ENCODE results near the gene PACC1. TPM values are rescaled to one million over a fixed set of nuclear protein-coding genes. Genes with fewer than 3 reads are reported as not detected.

PACC1 gene
- total and polyA plus RNA-seq, 3 donors from 2014 or later, result 10.2 to 15.9 (median 13.4) TPM

- no peak overlapping the region for H3K27ac ChIP-seq
- 96 to 98% methylated on average over 2 of the region's 2 CpGs for WGBS, 2 donors
- no peaks in the 10 kb centered on the region for H3K36me3 ChIP-seq (ENCODE audit: low read depth, missing control alignments)
- intact Hi-C loops (cut with DNase I; ENCODE audit: low total_unique reads), result no loop called here
- no peaks in the 10 kb centered on the region for H3K4me1 ChIP-seq
- H3K27me3 ChIP-seq, result no peaks in the 10 kb centered on the region
- H3K9me3 ChIP-seq, result no peaks in the 10 kb centered on the region
- DNase-seq, result no peak
- no peak for TF ChIP-seq POLR2A (IDR thresholded peaks at IDR 0.05)
- no peak for TF ChIP-seq CTCF (IDR thresholded peaks at IDR 0.05)
- no peak overlapping the region for H3K4me3 ChIP-seq
These were observed 35.3 kb downstream of the PACC1 start for GRCh38 chr1:212379366-212379765.

DNA sequence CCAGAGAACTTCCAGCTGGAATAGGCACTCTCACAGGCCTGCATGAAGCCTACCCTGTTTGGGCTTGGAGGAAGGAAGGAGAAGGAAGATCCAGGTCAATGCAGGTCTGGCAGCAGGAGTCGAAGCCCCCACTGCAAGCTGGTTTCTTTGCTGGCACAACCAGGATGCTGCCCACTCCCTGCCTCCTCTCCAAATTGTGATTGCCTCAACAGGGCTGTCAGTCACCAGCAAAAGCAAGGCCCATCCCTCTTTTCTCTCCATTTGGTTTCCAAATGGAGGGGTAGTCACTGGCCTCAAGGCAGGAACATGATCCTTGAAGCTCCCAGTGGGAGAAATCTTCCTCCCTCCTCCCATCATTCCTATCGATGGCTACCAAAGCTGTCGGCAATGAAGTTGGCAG, 37.0 kb downstream of the PACC1 start:
- H3K9me3 ChIP-seq, result no peaks in the 10 kb centered on the region
- H3K36me3 ChIP-seq (ENCODE audit: low read depth, missing control alignments), result no peaks in the 10 kb centered on the region
- no peak overlapping the region for H3K4me3 ChIP-seq
- WGBS, 2 donors, result 95 to 100% methylated on average over 3 of the region's 3 CpGs
- TF ChIP-seq CTCF (IDR thresholded peaks at IDR 0.05) (no peak), POLR2A (IDR thresholded peaks at IDR 0.05) (no peak)
- intact Hi-C loops (cut with DNase I; ENCODE audit: low total_unique reads), result no loop called here
- no peaks in the 10 kb centered on the region for H3K4me1 ChIP-seq
- DNase-seq, result no peak
- H3K27ac ChIP-seq, result no peak overlapping the region
- H3K27me3 ChIP-seq, result no peaks in the 10 kb centered on the region

GRCh38 chr1:212375986-212376385, 38.7 kb downstream of the PACC1 start:
- DNase-seq, result no peak
- 82 to 90% methylated on average over 5 of the region's 5 CpGs for WGBS, 2 donors
- no peaks in the 10 kb centered on the region for H3K9me3 ChIP-seq
- TF ChIP-seq CTCF (IDR thresholded peaks at IDR 0.05) (no peak), POLR2A (IDR thresholded peaks at IDR 0.05) (no peak)
- H3K4me3 ChIP-seq, result no peak overlapping the region
- H3K4me1 ChIP-seq, result no peaks in the 10 kb centered on the region
- intact Hi-C loops (cut with DNase I; ENCODE audit: low total_unique reads), result no loop called here
- no peaks in the 10 kb centered on the region for H3K36me3 ChIP-seq (ENCODE audit: low read depth, missing control alignments)
- H3K27ac ChIP-seq, result no peak overlapping the region
- H3K27me3 ChIP-seq, result no peaks in the 10 kb centered on the region

DNA sequence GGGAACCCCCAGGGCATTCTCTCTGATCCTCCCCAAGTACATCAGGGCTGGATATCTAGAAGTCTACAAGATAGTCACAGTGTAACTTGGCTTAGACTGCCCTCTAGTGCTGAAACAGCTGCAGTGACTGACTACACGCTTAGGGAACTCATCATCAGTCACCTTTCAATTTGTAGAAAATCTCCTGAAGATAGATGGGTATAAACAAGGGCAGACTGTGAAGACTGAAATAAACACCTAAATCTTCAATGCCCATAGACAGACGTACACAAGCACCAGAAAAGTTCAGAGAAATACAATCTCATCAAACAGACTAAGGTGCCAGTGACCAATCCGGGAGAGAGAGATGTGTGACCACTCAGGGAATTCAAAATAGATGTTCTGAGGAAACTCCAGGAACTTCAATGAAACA, 46.6 kb downstream of the PACC1 start:
- intact Hi-C loops (cut with DNase I; ENCODE audit: low total_unique reads), result no loop called here
- peak; percentile 62 for DNase-seq
- Histone ChIP-seq H3K27ac (no peak overlapping the region), H3K4me3 (no peak overlapping the region), H3K9me3 (no peaks in the 10 kb centered on the region), H3K4me1 (no peaks in the 10 kb centered on the region), H3K36me3 (ENCODE audit: low read depth, missing control alignments) (no peaks in the 10 kb centered on the region), H3K27me3 (no peaks in the 10 kb centered on the region)
- 81 to 87% methylated on average over 3 of the region's 3 CpGs for WGBS, 2 donors
- TF ChIP-seq CTCF (IDR thresholded peaks at IDR 0.05) (peak in 2 of 3 experiments; percentile 44 to 63), POLR2A (IDR thresholded peaks at IDR 0.05) (no peak)

DNA sequence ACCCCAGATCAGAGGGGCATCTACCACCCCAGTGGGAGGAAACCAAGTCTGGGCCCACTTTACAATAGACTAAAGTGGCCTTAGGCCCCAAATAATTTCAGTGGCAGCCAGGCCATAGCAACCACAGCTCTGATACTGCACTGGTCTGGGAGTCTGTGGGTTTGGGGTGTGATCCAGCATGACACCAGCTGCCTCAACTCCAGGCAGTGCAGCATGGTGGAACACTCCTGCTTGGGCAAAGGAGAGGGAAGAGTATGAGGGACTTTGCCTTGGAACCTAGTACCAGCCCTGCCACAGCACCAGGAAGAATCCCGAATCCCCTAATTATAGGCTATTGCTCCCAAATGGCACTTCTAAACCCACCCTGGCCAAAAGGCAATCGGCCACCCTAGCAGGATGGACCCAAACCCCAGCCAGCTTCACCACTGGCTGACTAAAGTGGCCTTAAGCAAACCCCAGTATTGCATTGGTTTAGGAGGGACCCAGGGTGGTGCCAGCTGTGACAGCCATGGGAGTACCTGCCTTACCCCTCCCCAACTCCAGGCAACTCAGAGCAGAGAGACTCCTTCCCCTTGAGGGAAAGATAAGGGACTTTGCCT, 47.1 kb downstream of the PACC1 start:
- 93 to 100% methylated on average over 1 to 2 of the region's 2 CpGs for WGBS, 2 donors
- H3K36me3 ChIP-seq (ENCODE audit: low read depth, missing control alignments), result no peaks in the 10 kb centered on the region
- no peak overlapping the region for H3K4me3 ChIP-seq
- H3K4me1 ChIP-seq, result no peaks in the 10 kb centered on the region
- H3K27me3 ChIP-seq, result no peaks in the 10 kb centered on the region
- TF ChIP-seq POLR2A (IDR thresholded peaks at IDR 0.05), result no peak
- no peak for TF ChIP-seq CTCF (IDR thresholded peaks at IDR 0.05)
- no peak overlapping the region for H3K27ac ChIP-seq
- no peak for DNase-seq
- intact Hi-C loops (cut with DNase I; ENCODE audit: low total_unique reads), result no loop called here
- no peaks in the 10 kb centered on the region for H3K9me3 ChIP-seq

Data from testis (tissue), 3 donors.